CD14-positive monocyte (primary cell): ENCODE measurements around the gene SPG7. TPM values are rescaled to one million over a fixed set of nuclear protein-coding genes. Genes with fewer than 3 reads are reported as not detected.

Experiments
- DNase-seq, 3 donors: peaks; one replicate each; pipeline ENCODE4 v3.0.0-alpha.2; 2011 to 2022
- H2AFZ ChIP-seq: 2 replicates; pipeline ENCODE4 v1.6.0; 2012; ENCODE audit warnings: mild to moderate bottlenecking, low read depth, low read length, inconsistent platforms; ENCODE audit not compliant: insufficient read depth, poor library complexity, severe bottlenecking
- H3K27ac ChIP-seq, 2 donors: 1 replicate in 1 of 2; 2 replicates in 1 of 2; pipeline ENCODE4 v1.5.1; 2012 to 2013; ENCODE audit warnings: low read length in 2 of 2, control low read depth in 1 of 2, inconsistent platforms in 1 of 2, low read depth in 1 of 2, mild to moderate bottlenecking in 1 of 2
- H3K27me3 ChIP-seq, 2 donors: one replicate each; pipeline versions ENCODE4 v1.6.0 to v1.6.1; 2011 to 2013; ENCODE audit warnings: low read length in 2 of 2; ENCODE audit not compliant: control insufficient read depth in 2 of 2, insufficient read depth in 2 of 2
- H3K36me3 ChIP-seq, 2 donors: replicated peaks in 1 of 2; 1 replicate in 1 of 2; 2 replicates in 1 of 2; pipeline versions ENCODE4 v1.5.1 to v1.6.1; 2012 to 2013; ENCODE audit warnings: low read length in 2 of 2, control low read depth in 1 of 2, inconsistent platforms in 1 of 2, mild to moderate bottlenecking in 1 of 2; ENCODE audit not compliant: insufficient read depth in 2 of 2, control insufficient read depth in 1 of 2
- H3K4me1 ChIP-seq, 2 donors: 1 replicate in 1 of 2; 2 replicates in 1 of 2; pipeline versions ENCODE4 v1.5.1 to v1.6.1; 2012 to 2013; ENCODE audit warnings: low read length in 2 of 2, control low read depth in 1 of 2, inconsistent platforms in 1 of 2, mild to moderate bottlenecking in 1 of 2, moderate library complexity in 1 of 2; ENCODE audit not compliant: insufficient read depth in 2 of 2, control insufficient read depth in 1 of 2
- H3K4me2 ChIP-seq: replicated peaks from 2 replicates; pipeline ENCODE3; 2012; ENCODE audit warnings: low read length, moderate library complexity, mild to moderate bottlenecking; ENCODE audit not compliant: poor library complexity, severe bottlenecking; ENCODE audit errors: extremely low read depth
- H3K4me3 ChIP-seq, 3 experiments: fragments of 200-600 bp in 1 of 3; sonication (generic) in 1 of 3; replicated peaks in 1 of 3; 1 replicate in 2 of 3; 2 replicates in 1 of 3; pipeline ENCODE4 v1.5.1; 2011 to 2013; ENCODE audit warnings: low read length in 3 of 3, mild to moderate bottlenecking in 3 of 3, control low read depth in 2 of 3, low read depth in 2 of 3, inconsistent platforms in 1 of 3, moderate library complexity in 1 of 3
- H3K79me2 ChIP-seq: 2 replicates; pipeline ENCODE4 v1.6.0; 2012; ENCODE audit warnings: mild to moderate bottlenecking, control low read depth, inconsistent platforms, low read length, moderate library complexity; ENCODE audit not compliant: insufficient read depth
- H3K9ac ChIP-seq: 2 replicates; pipeline ENCODE4 v1.6.0; 2017; ENCODE audit warnings: low read length, mild to moderate bottlenecking; ENCODE audit not compliant: insufficient read depth, poor library complexity, severe bottlenecking
- H3K9me3 ChIP-seq, 2 donors: replicated peaks in 1 of 2; 1 replicate in 1 of 2; 2 replicates in 1 of 2; pipeline versions ENCODE4 v1.5.1 to v1.6.1; 2012 to 2013; ENCODE audit warnings: low read length in 2 of 2, control low read depth in 1 of 2; ENCODE audit not compliant: control insufficient read depth in 1 of 2, insufficient read depth in 1 of 2
- H4K20me1 ChIP-seq: 2 replicates; pipeline ENCODE4 v1.6.0; 2012; ENCODE audit warnings: mild to moderate bottlenecking, low read length, control low read depth, moderate library complexity; ENCODE audit not compliant: insufficient read depth
- H3K27ac Mint-ChIP-seq, 7 donors: one replicate each; pipeline ENCODE4 v1.8.0; 2020; ENCODE audit warnings: mild to moderate bottlenecking in 7 of 7, mixed read lengths in 7 of 7, moderate library complexity in 6 of 7, inconsistent platforms in 2 of 7
- H3K27me3 Mint-ChIP-seq, 3 donors: one replicate each; pipeline ENCODE4 v1.8.0; 2021 to 2022; ENCODE audit warnings: low read depth in 3 of 3, mild to moderate bottlenecking in 3 of 3, mixed read lengths in 3 of 3, moderate library complexity in 3 of 3, inconsistent platforms in 1 of 3
- H3K36me3 Mint-ChIP-seq, 2 donors: one replicate each; pipeline ENCODE4 v1.8.0; 2020; ENCODE audit warnings: mixed read lengths in 2 of 2, inconsistent platforms in 1 of 2, mild to moderate bottlenecking in 1 of 2
- H3K4me1 Mint-ChIP-seq: one replicate; pipeline ENCODE4 v1.8.0; 2020; ENCODE audit warnings: mild to moderate bottlenecking, mixed read lengths
- H3K4me3 Mint-ChIP-seq, 2 donors: one replicate each; pipeline ENCODE4 v1.8.0; 2020; ENCODE audit warnings: mild to moderate bottlenecking in 2 of 2, mixed read lengths in 2 of 2, moderate library complexity in 1 of 2
- H3K9me3 Mint-ChIP-seq, 7 donors: one replicate each; pipeline ENCODE4 v1.8.0; 2020 to 2022; ENCODE audit warnings: mixed read lengths in 7 of 7, mild to moderate bottlenecking in 6 of 7, moderate library complexity in 6 of 7, inconsistent platforms in 2 of 7
- CTCF ChIP-seq: fragments of 200-600 bp; IDR thresholded peaks from one replicate; pipeline ENCODE4 v1.8.0; 2022; ENCODE audit warnings: antibody characterized with exemption, mild to moderate bottlenecking
- WGBS: methylation state at CpG from one replicate; pipeline ENCODE4 v1.1.5; 2013; ENCODE audit warnings: missing lambda C conversion rate; ENCODE audit not compliant: insufficient coverage; 5-methylcytosine and 5-hydroxymethylcytosine counted together
- intact Hi-C, 2 donors: fragments of 100-400 bp; cut with micrococcal nuclease; formaldehyde crosslinking; loops; one replicate each; pipeline versions ENCODE4 v1.15.0 to v1.15.1; 2023
- polyA plus RNA-seq, 3 donors: library from polyadenylated mRNA; depleted of rRNA in 1 of 3; unstranded in 2 of 3; stranded (reverse) in 1 of 3; fragments of 300-500 nt in 2 of 3; fragments of >200 nt in 1 of 3; fragmentation: Illumina TruSeq in 2 of 3; gene quantifications; 1 replicate in 2 of 3; 2 replicates in 1 of 3; pipeline ENCODE4 v1.2.3, GENCODE V29; 2012 to 2021

SPG7 gene
- polyA plus RNA-seq, 3 donors: 30.3 to 120 (median 34.4) TPM

- WGBS: 95% methylated on average over 19 of the region's 25 CpGs
- Mint-ChIP-seq H3K4me3 (no peak overlapping the region), H3K27ac (no peak overlapping the region)
Measured at GRCh38 chr16:89596061-89596689, 88.0 kb downstream of the SPG7 start.

GRCh38 chr16:89596957-89597649 lies 88.9 kb downstream of the SPG7 start:
- peaks cover 0 to under 1% of the 10 kb centered on the region in 2 donors for H3K4me1 ChIP-seq
- intact Hi-C loops: no loop called here

More at GRCh38 chr16:89596061-89596689, 88.0 kb downstream of the SPG7 start:
- no peaks in the 10 kb centered on the region for H3K4me1 ChIP-seq
- no peaks in the 10 kb centered on the region for H3K36me3 Mint-ChIP-seq
- intact Hi-C loops: no loop called here
- peaks cover 1 to 4% (median 3%) of the 10 kb centered on the region in 3 donors for H3K27me3 Mint-ChIP-seq
- no peak overlapping the region for H3K9ac ChIP-seq
- H3K79me2 ChIP-seq: no peaks in the 10 kb centered on the region
- H3K27me3 ChIP-seq: no peaks in the 10 kb centered on the region
- no peak overlapping the region for H3K27ac ChIP-seq
- H4K20me1 ChIP-seq: no peaks in the 10 kb centered on the region
- H3K4me2 ChIP-seq: no peak overlapping the region
- no peaks in the 10 kb centered on the region for H3K4me1 Mint-ChIP-seq
- H3K36me3 ChIP-seq: no peaks in the 10 kb centered on the region
- no peak for TF ChIP-seq CTCF
- no peak overlapping the region for H3K4me3 ChIP-seq
- DNase-seq: no peak
- H3K9me3 ChIP-seq: no peaks in the 10 kb centered on the region
- no peak overlapping the region for H2AFZ ChIP-seq
- H3K9me3 Mint-ChIP-seq: peaks cover 0 to 3% (median 0%) of the 10 kb centered on the region in 7 donors

More at GRCh38 chr16:89596957-89597649, 88.9 kb downstream of the SPG7 start:
- no peaks in the 10 kb centered on the region for H3K9me3 ChIP-seq
- H3K4me3 Mint-ChIP-seq: no peak overlapping the region
- no peak for TF ChIP-seq CTCF
- H3K36me3 ChIP-seq: no peaks in the 10 kb centered on the region
- no peaks in the 10 kb centered on the region for H3K79me2 ChIP-seq
- H3K9ac ChIP-seq: no peak overlapping the region
- no peaks in the 10 kb centered on the region for H3K27me3 ChIP-seq
- H3K27ac Mint-ChIP-seq: no peak overlapping the region
- H3K27ac ChIP-seq: no peak overlapping the region
- no peaks in the 10 kb centered on the region for H3K4me1 Mint-ChIP-seq
- no peak overlapping the region for H2AFZ ChIP-seq
- H3K4me2 ChIP-seq: no peak overlapping the region
- H3K27me3 Mint-ChIP-seq: peaks cover 1 to 12% (median 2%) of the 10 kb centered on the region in 3 donors
- peaks cover 0 to 3% (median 0%) of the 10 kb centered on the region in 7 donors for H3K9me3 Mint-ChIP-seq
- no peak overlapping the region for H3K4me3 ChIP-seq
- no peaks in the 10 kb centered on the region for H4K20me1 ChIP-seq
- DNase-seq: no peak
- WGBS: 96% methylated on average over 16 of the region's 19 CpGs
- H3K36me3 Mint-ChIP-seq: no peaks in the 10 kb centered on the region
